Activated CD8-positive, alpha-beta memory T cell treated with anti-CD3 and anti-CD28 coated beads, Interleukin-2, amount 50 U/mL, for 48 hours (primary cell): Measurements from ENCODE around the gene KMT2D.

Source experiments
- DNase-seq: peaks from one replicate; pipeline ENCODE4 v3.0.0-alpha.2; 2020

Gene KMT2D

DNA sequence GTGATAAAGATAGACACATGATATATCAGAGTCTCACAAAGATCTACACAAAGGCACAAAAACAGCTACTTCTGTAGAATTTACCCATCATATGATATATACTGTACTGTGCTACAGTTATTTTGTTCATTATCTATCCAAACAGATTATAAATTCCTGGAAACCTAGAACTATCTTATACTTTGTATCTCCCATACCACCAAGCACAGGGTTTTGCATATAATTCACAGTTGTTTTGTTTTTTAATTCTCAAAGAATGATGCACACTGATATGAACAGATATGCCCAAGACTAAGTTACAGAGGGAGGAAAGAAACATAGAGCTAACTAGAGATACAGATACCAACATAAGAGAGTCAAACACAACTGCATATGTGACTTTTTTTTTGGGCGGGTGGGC is 45.4 kb downstream of the KMT2D start:
- no peak for DNase-seq

DNA sequence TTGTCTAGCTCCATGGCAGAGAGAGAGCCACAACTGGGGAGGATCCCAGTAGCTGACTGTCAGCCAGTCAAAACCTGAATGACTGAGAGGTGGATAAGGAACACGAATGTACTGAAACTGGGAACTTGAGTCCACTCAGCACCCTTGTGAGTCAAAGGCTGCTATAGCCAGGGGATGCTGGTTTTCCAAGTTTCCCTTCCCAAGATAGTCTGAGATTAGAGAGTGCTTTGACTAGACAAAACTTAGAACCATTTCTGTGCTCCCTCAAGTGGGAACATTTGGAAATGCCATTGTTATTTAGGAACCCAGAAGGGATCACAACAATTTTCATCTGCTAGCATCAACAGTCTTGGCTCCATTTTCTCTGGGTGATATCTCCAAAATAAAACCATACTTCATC is 46.0 kb downstream of the KMT2D start:
- DNase-seq: no peak

DNA sequence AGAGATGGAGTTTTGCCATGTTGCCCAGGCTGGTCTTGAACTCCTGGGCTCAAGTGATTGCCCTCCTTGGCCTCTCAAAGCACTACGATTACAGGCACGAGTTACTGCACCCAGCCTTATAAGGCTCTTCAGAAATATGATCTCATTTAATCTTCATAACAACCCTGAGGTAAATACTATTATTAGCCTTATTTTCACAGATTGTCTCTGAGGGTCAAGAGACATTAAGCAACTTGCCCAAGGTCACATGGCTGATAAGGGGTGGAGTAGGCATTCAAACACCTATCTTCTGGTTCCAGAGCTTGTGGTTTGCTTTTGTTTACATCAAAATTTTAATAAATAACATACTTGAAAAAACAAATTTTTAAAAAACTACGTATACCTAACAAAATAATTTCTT is 47.2 kb downstream of the KMT2D start:
- no peak for DNase-seq

DNA sequence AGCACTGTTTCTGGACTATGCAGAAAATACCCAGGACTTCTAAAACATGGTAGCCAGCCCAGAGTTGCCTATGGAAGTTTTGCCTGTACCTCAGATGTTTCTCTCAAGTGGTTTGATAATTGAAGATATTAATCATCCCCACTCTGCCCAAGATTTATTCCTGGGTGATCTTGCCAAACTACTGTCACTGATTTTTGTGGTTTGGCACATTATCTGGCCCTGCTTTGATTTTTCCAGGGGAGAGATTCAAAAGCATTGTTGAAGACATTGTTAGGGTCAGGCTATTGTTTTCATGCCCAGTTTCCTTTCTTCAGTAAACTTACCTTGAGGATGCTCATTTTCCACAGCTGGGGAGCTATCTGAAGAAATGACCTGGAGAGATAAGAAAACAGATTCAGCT is 47.9 kb downstream of the KMT2D start:
- no peak for DNase-seq
